HL-60 (cell line): ENCODE measurements around the gene EPN2.

Experiments used
- DNase-seq, 2 experiments: peaks; one replicate each; pipeline ENCODE4 v3.0.0-alpha.2; 2010 to 2020; ENCODE audit warnings: low read depth in 1 of 2, low spot score in 1 of 2
- H3K27ac ChIP-seq: fragments of 250-450 bp; sonication (Bioruptor Pico); replicated peaks from 2 replicates; pipeline ENCODE4 v1.5.1; 2020; ENCODE audit warnings: mild to moderate bottlenecking, moderate library complexity
- H3K27me3 ChIP-seq: fragments of 250-450 bp; sonication (Bioruptor Pico); 2 replicates; pipeline ENCODE4 v1.5.1; 2021; ENCODE audit warnings: mild to moderate bottlenecking, moderate library complexity; ENCODE audit not compliant: insufficient read depth, poor library complexity, severe bottlenecking
- H3K4me3 ChIP-seq: replicated peaks from 2 replicates; pipeline ENCODE4 v1.5.1; 2011; ENCODE audit warnings: mild to moderate bottlenecking, control low read depth, low read length; ENCODE audit not compliant: insufficient read depth
- CTCF ChIP-seq: IDR thresholded peaks from one replicate; pipeline ENCODE4 v1.5.1; 2011; ENCODE audit warnings: low read length, control low read depth, inconsistent platforms; ENCODE audit not compliant: insufficient read depth
- GABPA ChIP-seq: IDR thresholded peaks from 2 replicates; pipeline ENCODE4 v1.6.1; 2012; ENCODE audit warnings: low read depth
- POLR2AphosphoS5 ChIP-seq: IDR thresholded peaks from 2 replicates; pipeline ENCODE4 v1.6.1; 2012; ENCODE audit warnings: low read depth
- REST ChIP-seq: IDR thresholded peaks from 2 replicates; pipeline ENCODE4 v1.6.1; 2012; ENCODE audit warnings: low read depth; ENCODE audit not compliant: insufficient replicate concordance
- SPI1 ChIP-seq: IDR thresholded peaks from 2 replicates; pipeline ENCODE4 v1.6.1; 2012; ENCODE audit warnings: low read depth, mild to moderate bottlenecking, borderline replicate concordance

Gene EPN2

GRCh38 chr17:19317359-19318095 is 80.4 kb downstream of the EPN2 start:
- H3K4me3 ChIP-seq: no peak overlapping the region
- DNase-seq: peak in 1 of 2 experiments; percentile 30
- TF ChIP-seq CTCF (no peak), SPI1 (no peak), POLR2AphosphoS5 (no peak), REST (no peak), GABPA (no peak)
- no peak overlapping the region for H3K27ac ChIP-seq
- H3K27me3 ChIP-seq: no peaks in the 10 kb centered on the region

- H3K4me3 ChIP-seq: no peak overlapping the region
- no peak overlapping the region for H3K27ac ChIP-seq
- no peaks in the 10 kb centered on the region for H3K27me3 ChIP-seq
- no peak for DNase-seq
- no peak for TF ChIP-seq GABPA
- TF ChIP-seq REST: no peak
- TF ChIP-seq CTCF: no peak
- TF ChIP-seq SPI1: no peak
- no peak for TF ChIP-seq POLR2AphosphoS5
These were observed 81.4 kb downstream of the EPN2 start for GRCh38 chr17:19318611-19319010.

- TF ChIP-seq CTCF (no peak), REST (no peak), SPI1 (no peak), POLR2AphosphoS5 (no peak), GABPA (no peak)
- H3K27ac ChIP-seq: no peak overlapping the region
- DNase-seq: no peak
These were observed 82.8 kb downstream of the EPN2 start for GRCh38 chr17:19319771-19320505.

More at GRCh38 chr17:19319771-19320505, 82.8 kb downstream of the EPN2 start:
- Histone ChIP-seq H3K27me3 (no peaks in the 10 kb centered on the region), H3K4me3 (no peak overlapping the region)
